ENCODE measurements around the gene CRY1.

DNA sequence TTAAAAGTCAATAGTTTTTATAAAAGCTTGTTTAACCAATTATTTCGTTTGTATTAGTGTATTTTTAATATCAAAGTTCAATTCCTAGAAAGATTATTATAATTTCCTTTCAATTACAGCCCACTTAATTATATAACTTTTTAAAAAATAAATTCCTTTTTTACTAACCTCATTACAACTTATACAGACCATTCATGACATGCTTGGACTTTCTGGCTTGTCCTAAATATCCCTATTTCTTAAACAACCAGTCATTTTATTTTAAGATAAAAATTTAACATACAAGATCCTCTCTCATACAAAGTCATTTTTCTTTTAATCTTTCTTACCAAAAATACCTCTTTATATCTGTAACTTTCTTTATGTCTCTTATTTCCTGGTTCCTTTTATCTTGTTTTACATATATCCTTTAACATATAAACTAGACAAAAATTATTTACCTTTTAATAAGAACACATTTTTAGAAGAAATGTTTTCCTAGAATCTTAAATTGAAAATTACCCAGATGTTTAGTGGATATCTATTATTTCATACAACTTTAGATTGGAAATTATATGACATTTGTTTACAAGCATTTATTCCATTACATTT lies 148.0 kb downstream of the CRY1 start:
- TF ChIP-seq, protein P1, sequence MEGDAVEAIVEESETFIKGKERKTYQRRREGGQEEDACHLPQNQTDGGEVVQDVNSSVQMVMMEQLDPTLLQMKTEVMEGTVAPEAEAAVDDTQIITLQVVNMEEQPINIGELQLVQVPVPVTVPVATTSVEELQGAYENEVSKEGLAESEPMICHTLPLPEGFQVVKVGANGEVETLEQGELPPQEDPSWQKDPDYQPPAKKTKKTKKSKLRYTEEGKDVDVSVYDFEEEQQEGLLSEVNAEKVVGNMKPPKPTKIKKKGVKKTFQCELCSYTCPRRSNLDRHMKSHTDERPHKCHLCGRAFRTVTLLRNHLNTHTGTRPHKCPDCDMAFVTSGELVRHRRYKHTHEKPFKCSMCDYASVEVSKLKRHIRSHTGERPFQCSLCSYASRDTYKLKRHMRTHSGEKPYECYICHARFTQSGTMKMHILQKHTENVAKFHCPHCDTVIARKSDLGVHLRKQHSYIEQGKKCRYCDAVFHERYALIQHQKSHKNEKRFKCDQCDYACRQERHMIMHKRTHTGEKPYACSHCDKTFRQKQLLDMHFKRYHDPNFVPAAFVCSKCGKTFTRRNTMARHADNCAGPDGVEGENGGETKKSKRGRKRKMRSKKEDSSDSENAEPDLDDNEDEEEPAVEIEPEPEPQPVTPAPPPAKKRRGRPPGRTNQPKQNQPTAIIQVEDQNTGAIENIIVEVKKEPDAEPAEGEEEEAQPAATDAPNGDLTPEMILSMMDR (conservative IDR thresholded peaks at IDR 0.05; ENCODE audit: low read length), result no peak
- no peak for TF ChIP-seq EZH2phosphoT487 (IDR thresholded peaks at IDR 0.05; ENCODE audit: borderline replicate concordance)
